ENCODE measurements around the gene TRO.

- TF ChIP-seq GABPB2 (CRISPR knock-in tag; conservative IDR thresholded peaks at IDR 0.05) (no peak), POLR2AphosphoS5 (IDR thresholded peaks at IDR 0.05; ENCODE audit: control insufficient read depth, insufficient read depth, low read depth, low read length) (no peak), BCLAF1 (IDR thresholded peaks at IDR 0.05; ENCODE audit: borderline replicate concordance in 1 of 2, control insufficient read depth in 1 of 2, low read depth in 2 of 2, low read length in 1 of 2) (no peak), CREM (IDR thresholded peaks at IDR 0.05; ENCODE audit: low read depth) (no peak), POLR2A (conservative IDR thresholded peaks at IDR 0.05) (no peak), CTCF (IDR thresholded peaks at IDR 0.05 in 2 of 3, conservative IDR thresholded peaks at IDR 0.05 in 1 of 3; ENCODE audit: insufficient read depth in 2 of 3, low read depth in 1 of 3, low read length in 3 of 3) (no peak), ARNT (IDR thresholded peaks at IDR 0.05) (no peak), REST (IDR thresholded peaks at IDR 0.05; ENCODE audit: borderline replicate concordance) (no peak), REST (CRISPR knock-in tag; IDR thresholded peaks at IDR 0.05; ENCODE audit: low read depth) (no peak), STAG1 (CRISPR knock-in tag; IDR thresholded peaks at IDR 0.05; ENCODE audit: borderline replicate concordance) (no peak), JUND (IDR thresholded peaks at IDR 0.05; ENCODE audit: borderline replicate concordance, low read depth, low read length) (no peak), JUND (tag; IDR thresholded peaks at IDR 0.05; ENCODE audit: borderline replicate concordance, low read depth, low read length) (no peak), AFF1 (IDR thresholded peaks at IDR 0.05; ENCODE audit: low read depth in 1 of 2, partially characterized antibody in 2 of 2) (no peak), RFX5 (IDR thresholded peaks at IDR 0.05; ENCODE audit: low read depth, low read length) (no peak), HLTF (IDR thresholded peaks at IDR 0.05) (no peak), CHD2 (IDR thresholded peaks at IDR 0.05; ENCODE audit: low read depth, low read length) (no peak)
Measured at GRCh38 chrX:54931107-54931506, 10.5 kb downstream of the TRO start.

Measured in K562 (cell line).